ENCODE measurements around the gene MARCKS. TPM values are rescaled to one million over a fixed set of nuclear protein-coding genes. Genes with fewer than 3 reads are reported as not detected.

The MARCKS gene
- total and polyA plus RNA-seq, 4 donors: 7.7 to 75.6 (median 28.5) TPM

DNA sequence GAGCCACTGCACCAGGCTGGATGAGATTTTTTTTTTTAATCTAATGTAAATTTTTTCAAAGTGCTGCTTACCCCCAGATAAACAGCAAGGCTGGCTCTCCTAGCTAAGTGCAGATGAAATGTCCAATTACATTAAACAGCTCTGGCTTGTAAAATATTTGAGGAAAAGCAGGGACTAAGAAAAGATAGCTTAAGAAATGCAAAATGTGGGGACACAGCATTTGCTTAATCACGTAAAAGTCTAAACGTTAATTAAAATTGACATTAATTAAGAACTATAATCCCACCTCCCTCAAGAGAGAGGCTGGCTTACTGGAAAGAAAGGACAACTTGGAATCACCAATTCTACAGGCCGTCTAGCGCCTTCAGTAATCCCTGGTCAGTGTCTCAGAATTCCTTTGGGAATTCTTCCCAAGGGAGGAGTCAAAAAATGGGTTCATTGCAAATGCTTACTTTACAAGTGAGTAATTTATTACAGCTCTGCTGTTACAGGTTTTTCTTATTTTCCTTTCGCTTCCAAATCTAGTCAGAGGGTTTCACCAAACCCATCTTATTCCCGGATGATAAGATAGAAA lies 13.6 kb upstream of the MARCKS start:
- Histone ChIP-seq H3K4me3 (ENCODE audit: low read length in 2 of 2) (no peak overlapping the region), H3K4me1 (ENCODE audit: control insufficient read depth in 1 of 2, insufficient read depth in 2 of 2, low read length in 2 of 2) (no peaks in the 10 kb centered on the region), H3K27ac (ENCODE audit: low read depth in 1 of 2, low read length in 2 of 2) (no peak overlapping the region), H3K27me3 (ENCODE audit: control insufficient read depth in 1 of 2, insufficient read depth in 2 of 2, low read length in 1 of 2) (no peaks in the 10 kb centered on the region), H3K9me3 (ENCODE audit: control insufficient read depth, low read length) (no peaks in the 10 kb centered on the region), H3K36me3 (ENCODE audit: control insufficient read depth in 1 of 2, insufficient read depth in 2 of 2, low read length in 1 of 2) (no peaks in the 10 kb centered on the region)
- no peak for DNase-seq
- intact Hi-C loops (cut with DNase I): no loop called here
- no peak for ATAC-seq (ENCODE audit: low FRiP score)
- 93% methylated on average over 6 of the region's 6 CpGs for WGBS, 2 donors

DNA sequence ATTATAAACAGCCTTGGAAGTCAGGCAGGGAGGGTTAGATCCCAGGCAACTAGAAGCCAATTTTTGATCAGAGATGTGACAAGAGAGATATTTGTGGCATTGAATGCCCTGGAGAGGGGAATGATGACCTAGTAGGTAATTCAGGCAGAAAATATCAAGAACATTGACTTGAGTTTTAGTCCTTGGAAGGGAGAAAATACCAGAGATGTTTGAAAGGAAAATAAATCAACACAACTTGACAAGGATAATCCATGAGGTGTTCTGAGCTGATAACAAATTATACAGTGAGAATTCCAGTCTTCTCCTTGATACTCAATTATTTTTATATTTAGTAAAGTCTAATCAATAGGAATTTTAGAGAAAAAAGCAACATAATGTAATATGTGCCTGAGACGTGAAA lies 10.6 kb upstream of the MARCKS start:
- no peaks in the 10 kb centered on the region for H3K36me3 ChIP-seq (ENCODE audit: control insufficient read depth in 1 of 2, insufficient read depth in 2 of 2, low read length in 1 of 2)
- no peak overlapping the region for H3K27ac ChIP-seq (ENCODE audit: low read depth in 1 of 2, low read length in 2 of 2)
- H3K4me3 ChIP-seq (ENCODE audit: low read length in 2 of 2): no peak overlapping the region
- ATAC-seq (ENCODE audit: low FRiP score): no peak
- intact Hi-C loops (cut with DNase I): no loop called here
- no peaks in the 10 kb centered on the region for H3K27me3 ChIP-seq (ENCODE audit: control insufficient read depth in 1 of 2, insufficient read depth in 2 of 2, low read length in 1 of 2)
- 88 to 90% methylated on average over 1 of the region's 1 CpG for WGBS, 2 donors
- no peaks in the 10 kb centered on the region for H3K4me1 ChIP-seq (ENCODE audit: control insufficient read depth in 1 of 2, insufficient read depth in 2 of 2, low read length in 2 of 2)
- DNase-seq: no peak
- no peaks in the 10 kb centered on the region for H3K9me3 ChIP-seq (ENCODE audit: control insufficient read depth, low read length)

DNA sequence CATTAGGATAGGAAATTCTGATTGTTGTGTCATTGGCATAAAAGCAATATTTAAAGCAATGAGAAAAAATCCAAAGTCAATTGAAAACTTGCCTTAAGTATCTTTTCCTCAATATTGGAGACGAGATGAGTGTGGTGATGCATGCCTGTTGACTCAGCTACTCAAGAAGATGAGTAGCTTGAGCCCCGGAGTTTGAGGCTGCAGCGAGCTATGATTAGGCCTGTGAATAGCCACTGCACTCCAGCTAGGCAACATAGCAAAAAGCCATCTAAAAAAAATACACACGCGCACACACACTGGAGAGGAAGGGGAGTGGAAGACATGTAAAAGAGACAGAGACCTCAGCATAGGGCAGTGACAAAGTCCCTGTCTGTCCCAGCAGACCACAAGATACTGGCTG lies 9.7 kb upstream of the MARCKS start:
- no peaks in the 10 kb centered on the region for H3K9me3 ChIP-seq (ENCODE audit: control insufficient read depth, low read length)
- WGBS, 2 donors: 92 to 97% methylated on average over 5 of the region's 5 CpGs
- H3K27ac ChIP-seq (ENCODE audit: low read depth in 1 of 2, low read length in 2 of 2): no peak overlapping the region
- no peak for DNase-seq
- no peaks in the 10 kb centered on the region for H3K36me3 ChIP-seq (ENCODE audit: control insufficient read depth in 1 of 2, insufficient read depth in 2 of 2, low read length in 1 of 2)
- H3K4me1 ChIP-seq (ENCODE audit: control insufficient read depth in 1 of 2, insufficient read depth in 2 of 2, low read length in 2 of 2): no peaks in the 10 kb centered on the region
- H3K4me3 ChIP-seq (ENCODE audit: low read length in 2 of 2): no peak overlapping the region
- no peak for ATAC-seq (ENCODE audit: low FRiP score)
- no peaks in the 10 kb centered on the region for H3K27me3 ChIP-seq (ENCODE audit: control insufficient read depth in 1 of 2, insufficient read depth in 2 of 2, low read length in 1 of 2)
- intact Hi-C loops (cut with DNase I): no loop called here

DNA sequence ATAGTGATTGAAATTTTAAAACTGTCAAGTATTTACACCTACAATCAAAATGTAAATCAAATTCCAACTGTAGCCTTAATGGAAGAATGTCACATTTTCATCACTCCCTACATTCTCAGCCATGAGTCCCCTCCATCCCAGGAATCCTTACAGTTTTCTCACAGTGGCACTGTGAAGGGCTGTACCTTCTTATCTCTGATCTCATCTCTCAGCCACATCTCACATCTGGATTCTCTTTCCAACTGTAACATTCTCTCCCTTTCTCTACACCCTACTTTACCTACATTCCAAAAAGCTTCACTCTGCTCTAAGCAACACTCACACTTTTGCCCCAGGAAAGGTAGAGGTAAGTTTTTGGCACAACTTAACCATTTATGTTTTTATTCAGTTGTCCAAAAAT lies 8.9 kb upstream of the MARCKS start:
- no peak for ATAC-seq (ENCODE audit: low FRiP score)
- Histone ChIP-seq H3K4me3 (ENCODE audit: low read length in 2 of 2) (no peak overlapping the region), H3K4me1 (ENCODE audit: control insufficient read depth in 1 of 2, insufficient read depth in 2 of 2, low read length in 2 of 2) (no peaks in the 10 kb centered on the region), H3K27ac (ENCODE audit: low read depth in 1 of 2, low read length in 2 of 2) (no peak overlapping the region), H3K36me3 (ENCODE audit: control insufficient read depth in 1 of 2, insufficient read depth in 2 of 2, low read length in 1 of 2) (no peaks in the 10 kb centered on the region), H3K9me3 (ENCODE audit: control insufficient read depth, low read length) (no peaks in the 10 kb centered on the region), H3K27me3 (ENCODE audit: control insufficient read depth in 1 of 2, insufficient read depth in 2 of 2, low read length in 1 of 2) (no peaks in the 10 kb centered on the region)
- intact Hi-C loops (cut with DNase I): no loop called here
- DNase-seq: no peak

DNA sequence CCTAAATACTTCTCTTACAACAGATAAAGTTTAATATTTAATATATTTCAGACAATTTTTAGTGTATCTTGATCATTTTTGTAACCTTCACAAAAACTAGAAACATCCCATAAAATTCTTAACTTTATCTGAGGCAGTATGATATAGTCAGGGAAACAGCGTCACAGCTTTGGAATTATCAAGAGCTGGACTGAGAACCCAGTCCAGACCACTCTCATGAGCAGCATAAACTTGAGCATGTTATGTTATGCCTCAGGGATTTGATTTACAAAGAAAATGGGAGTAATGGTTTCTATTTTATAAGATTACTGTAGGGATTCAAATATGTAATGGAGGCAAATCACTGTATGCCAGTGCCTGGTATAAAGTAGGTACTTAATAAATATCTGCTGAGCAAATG lies 8.3 kb upstream of the MARCKS start:
- no peaks in the 10 kb centered on the region for H3K9me3 ChIP-seq (ENCODE audit: control insufficient read depth, low read length)
- H3K4me1 ChIP-seq (ENCODE audit: control insufficient read depth in 1 of 2, insufficient read depth in 2 of 2, low read length in 2 of 2): no peaks in the 10 kb centered on the region
- intact Hi-C loops (cut with DNase I): no loop called here
- ATAC-seq (ENCODE audit: low FRiP score): no peak
- WGBS, 2 donors: 94 to 97% methylated on average over 1 of the region's 1 CpG
- no peak overlapping the region for H3K4me3 ChIP-seq (ENCODE audit: low read length in 2 of 2)
- H3K27ac ChIP-seq (ENCODE audit: low read depth in 1 of 2, low read length in 2 of 2): no peak overlapping the region
- no peak for DNase-seq
- no peaks in the 10 kb centered on the region for H3K27me3 ChIP-seq (ENCODE audit: control insufficient read depth in 1 of 2, insufficient read depth in 2 of 2, low read length in 1 of 2)
- no peaks in the 10 kb centered on the region for H3K36me3 ChIP-seq (ENCODE audit: control insufficient read depth in 1 of 2, insufficient read depth in 2 of 2, low read length in 1 of 2)

DNA sequence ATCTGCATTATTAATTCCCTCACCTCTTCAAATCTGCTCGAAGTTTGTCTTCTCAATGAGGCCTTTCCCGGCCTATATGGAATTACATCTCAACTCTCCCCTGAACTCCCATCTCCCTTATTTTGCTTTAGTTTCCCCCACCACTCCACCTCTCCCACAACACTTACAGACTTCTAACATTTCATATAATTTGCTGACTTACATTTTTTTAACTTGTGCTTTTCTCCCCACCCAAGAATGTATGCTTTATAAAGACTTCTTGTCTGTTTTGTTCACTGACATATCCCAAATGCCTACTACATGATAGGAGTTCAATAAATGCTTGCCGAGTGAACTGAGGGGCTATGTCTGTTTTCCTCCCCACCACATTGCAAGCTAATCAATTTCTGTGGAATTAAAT lies 3.9 kb upstream of the MARCKS start:
- ATAC-seq (ENCODE audit: low FRiP score) (no peak), DNase-seq (no peak)
- Histone ChIP-seq H3K27ac (ENCODE audit: low read depth in 1 of 2, low read length in 2 of 2) (no peak overlapping the region), H3K9me3 (ENCODE audit: control insufficient read depth, low read length) (no peaks in the 10 kb centered on the region), H3K36me3 (ENCODE audit: control insufficient read depth in 1 of 2, insufficient read depth in 2 of 2, low read length in 1 of 2) (no peaks in the 10 kb centered on the region), H3K4me1 (ENCODE audit: control insufficient read depth in 1 of 2, insufficient read depth in 2 of 2, low read length in 2 of 2) (no peaks in the 10 kb centered on the region), H3K27me3 (ENCODE audit: control insufficient read depth in 1 of 2, insufficient read depth in 2 of 2, low read length in 1 of 2) (no peaks in the 10 kb centered on the region), H3K4me3 (ENCODE audit: low read length in 2 of 2) (no peak overlapping the region)
- intact Hi-C loops (cut with DNase I): loop anchor here in 1 of 2 donors (10.0 kb wide), 1 partner anchor 218 kb away; no protein-coding TSS in a partner anchor
- 95% methylated on average over 3 of the region's 3 CpGs for WGBS, 2 donors

DNA sequence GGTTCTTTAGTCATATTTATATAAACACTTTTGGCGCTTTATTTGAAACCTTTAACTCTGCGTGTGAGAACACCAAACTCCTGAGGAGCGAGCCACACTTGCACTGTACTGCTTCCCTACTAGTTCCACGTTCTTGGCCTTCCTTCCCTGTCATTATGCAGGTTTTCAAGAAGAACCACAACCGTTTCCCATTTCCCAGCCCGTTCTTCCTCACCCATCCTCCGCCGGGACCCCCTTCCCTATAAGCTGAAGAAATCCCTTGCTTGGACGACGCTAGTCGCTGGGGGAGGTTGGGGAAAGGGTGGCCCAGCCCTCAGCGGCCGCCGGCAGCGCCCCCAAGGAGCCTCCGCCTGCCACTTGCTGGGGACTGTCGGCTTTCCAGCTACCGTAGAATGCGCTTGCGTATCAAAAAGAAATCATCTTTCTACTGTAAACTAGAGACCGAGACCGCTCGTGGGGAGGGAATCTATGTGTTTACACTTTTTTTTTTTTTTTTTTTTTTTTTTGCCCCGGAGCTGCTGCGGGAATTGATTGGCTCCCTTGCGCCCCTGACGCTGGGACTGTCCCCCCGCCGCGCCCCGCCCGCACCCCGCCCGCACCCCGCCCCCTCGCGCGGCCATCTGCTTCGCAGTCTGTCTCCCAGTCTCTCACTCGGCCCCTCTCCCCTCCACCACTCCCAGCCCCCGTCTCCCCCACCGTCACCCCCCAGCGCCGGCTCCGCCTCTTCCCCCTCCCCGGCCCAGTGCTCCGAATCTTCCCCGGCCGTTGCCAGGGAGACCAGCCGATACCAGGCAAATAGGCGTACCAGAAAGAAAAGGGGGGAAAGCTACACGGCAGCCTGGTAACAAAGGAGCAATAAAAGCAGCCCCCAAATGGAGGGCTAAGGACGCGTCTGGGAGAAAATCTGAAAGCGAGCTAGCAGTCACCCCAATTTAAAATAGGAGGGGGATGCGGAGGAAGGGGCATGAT lies 2.3 kb upstream of the MARCKS start:
- DNase-seq: peak; percentile 86 to 87
- 3% methylated on average over 51 to 56 of the region's 56 CpGs for WGBS, 2 donors
- ATAC-seq (ENCODE audit: low FRiP score): peak; percentile 42

DNA sequence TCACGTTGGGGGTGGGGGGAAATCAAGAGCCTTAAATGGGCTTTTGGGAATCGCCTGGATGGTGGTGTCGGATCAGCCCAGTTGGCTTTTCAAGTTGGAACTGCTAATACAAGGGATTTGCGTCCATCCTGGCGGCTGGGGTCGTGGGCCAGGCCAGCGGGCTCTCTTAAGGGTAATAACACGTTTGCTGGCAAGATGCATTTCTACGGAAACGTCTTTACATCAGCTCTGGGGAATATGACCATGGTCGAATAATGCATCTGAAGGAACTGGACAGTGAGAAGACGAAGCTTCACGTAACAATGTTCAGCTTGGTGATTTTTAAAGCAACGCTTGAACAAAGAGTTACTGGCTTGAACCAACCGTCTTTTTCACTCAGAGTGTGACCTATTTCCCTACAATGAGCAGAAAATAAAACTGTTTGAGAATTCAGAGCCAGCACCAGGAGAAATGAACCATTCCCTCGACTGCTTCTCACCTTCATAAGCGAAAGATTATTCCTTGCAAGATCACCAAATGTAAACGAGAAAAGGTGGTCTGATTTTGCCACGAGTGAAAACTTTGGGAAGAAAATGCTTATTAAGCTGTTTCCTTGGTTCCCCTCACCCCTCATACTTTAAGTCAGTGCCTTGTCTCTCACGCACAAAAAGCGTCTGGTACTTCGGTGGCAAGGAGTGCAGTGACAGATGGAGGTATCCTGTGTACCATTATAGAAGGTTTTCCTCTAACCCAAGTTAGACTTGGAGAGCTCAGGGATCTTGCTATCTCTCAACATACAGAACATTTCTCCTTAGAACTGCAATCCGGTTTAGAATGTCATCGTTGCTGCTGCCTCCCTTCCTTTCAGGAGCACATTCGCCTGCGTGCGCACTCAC lies 1.4 kb upstream of the MARCKS start:
- DNase-seq (peak in 1 of 2 donors; percentile 58), ATAC-seq (ENCODE audit: low FRiP score) (no peak)
- 1% methylated on average over 27 of the region's 27 CpGs for WGBS, 2 donors
- no peaks in the 10 kb centered on the region for H3K9me3 ChIP-seq (ENCODE audit: control insufficient read depth, low read length)
- no peaks in the 10 kb centered on the region for H3K27me3 ChIP-seq (ENCODE audit: control insufficient read depth in 1 of 2, insufficient read depth in 2 of 2, low read length in 1 of 2)
- no peaks in the 10 kb centered on the region for H3K4me1 ChIP-seq (ENCODE audit: control insufficient read depth in 1 of 2, insufficient read depth in 2 of 2, low read length in 2 of 2)
- intact Hi-C loops (cut with DNase I): loop anchor here (5.0 to 10.0 kb wide), 4 partner anchors 221 to 1073 kb away; no protein-coding TSS in a partner anchor
- H3K36me3 ChIP-seq (ENCODE audit: control insufficient read depth in 1 of 2, insufficient read depth in 2 of 2, low read length in 1 of 2): no peaks in the 10 kb centered on the region
- peak overlapping the region; percentile 56 to 77 for H3K4me3 ChIP-seq (ENCODE audit: low read length in 2 of 2)
- H3K27ac ChIP-seq (ENCODE audit: low read depth in 1 of 2, low read length in 2 of 2): peak overlapping the region in 1 of 2 donors; percentile 41

More for the DNA sequence above, 2.3 kb upstream of the MARCKS start:
- Histone ChIP-seq H3K4me1 (ENCODE audit: control insufficient read depth in 1 of 2, insufficient read depth in 2 of 2, low read length in 2 of 2) (no peaks in the 10 kb centered on the region), H3K9me3 (ENCODE audit: control insufficient read depth, low read length) (no peaks in the 10 kb centered on the region), H3K36me3 (ENCODE audit: control insufficient read depth in 1 of 2, insufficient read depth in 2 of 2, low read length in 1 of 2) (no peaks in the 10 kb centered on the region), H3K27ac (ENCODE audit: low read depth in 1 of 2, low read length in 2 of 2) (no peak overlapping the region), H3K27me3 (ENCODE audit: control insufficient read depth in 1 of 2, insufficient read depth in 2 of 2, low read length in 1 of 2) (no peaks in the 10 kb centered on the region), H3K4me3 (ENCODE audit: low read length in 2 of 2) (peak overlapping the region; percentile 56 to 77)
- intact Hi-C loops (cut with DNase I): loop anchor here (5.0 to 10.0 kb wide), 4 partner anchors 220 to 1073 kb away; no protein-coding TSS in a partner anchor
